Fibroblast of skin of left biceps (primary cell): ENCODE measurements around the gene MPZL1.
A peak's percentile ranks its signal among the peaks of the same experiment; 100 is the strongest.
"Not testable (repeated sequence)": the region's sequence is repeated elsewhere in the genome, so short reads cannot be mapped to it uniquely, and the experiment has no call there.

Experiments used
- DNase-seq, 2 experiments: peaks; one replicate each; pipeline ENCODE4 v3.0.0-alpha.2; 2013; ENCODE audit warnings: low read depth in 2 of 2

The MPZL1 gene

DNA sequence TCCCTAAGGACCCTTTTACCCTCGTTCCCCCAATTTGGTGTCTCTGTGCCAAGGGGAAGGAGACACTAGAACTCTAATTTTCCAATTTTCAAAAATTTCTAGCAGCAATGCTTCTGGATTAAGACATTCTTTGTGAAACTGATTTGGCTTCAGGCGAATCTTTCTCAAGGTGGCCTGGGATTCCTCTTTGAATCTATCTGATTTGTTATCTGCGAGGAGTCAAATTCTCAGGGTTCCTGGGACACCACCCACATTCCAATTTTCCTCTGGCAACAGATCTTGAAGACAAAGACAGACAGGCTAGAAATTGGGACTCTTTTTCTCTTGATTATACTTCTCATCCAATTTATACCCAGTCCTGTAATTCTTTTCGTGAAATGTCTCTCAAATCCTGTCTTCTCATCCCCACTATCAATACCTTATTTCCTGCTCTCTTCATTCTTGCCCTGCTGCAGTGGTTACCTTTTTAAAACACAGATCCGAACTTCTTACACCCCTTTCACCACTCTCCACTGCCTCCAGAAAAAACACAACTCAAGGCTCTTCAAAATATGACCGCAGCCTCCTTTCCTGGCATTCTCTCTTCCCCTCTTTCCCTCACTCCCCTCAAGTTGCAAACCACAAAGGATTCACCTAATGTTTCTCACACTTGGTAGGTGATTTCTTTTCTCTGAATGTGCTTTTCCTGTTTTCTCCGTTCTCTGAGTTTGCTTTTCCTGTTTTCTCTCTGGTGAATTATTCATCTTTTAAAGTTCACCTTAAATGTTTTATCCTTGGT is 2.7 kb upstream of the MPZL1 start:
- DNase-seq = no peak

DNA sequence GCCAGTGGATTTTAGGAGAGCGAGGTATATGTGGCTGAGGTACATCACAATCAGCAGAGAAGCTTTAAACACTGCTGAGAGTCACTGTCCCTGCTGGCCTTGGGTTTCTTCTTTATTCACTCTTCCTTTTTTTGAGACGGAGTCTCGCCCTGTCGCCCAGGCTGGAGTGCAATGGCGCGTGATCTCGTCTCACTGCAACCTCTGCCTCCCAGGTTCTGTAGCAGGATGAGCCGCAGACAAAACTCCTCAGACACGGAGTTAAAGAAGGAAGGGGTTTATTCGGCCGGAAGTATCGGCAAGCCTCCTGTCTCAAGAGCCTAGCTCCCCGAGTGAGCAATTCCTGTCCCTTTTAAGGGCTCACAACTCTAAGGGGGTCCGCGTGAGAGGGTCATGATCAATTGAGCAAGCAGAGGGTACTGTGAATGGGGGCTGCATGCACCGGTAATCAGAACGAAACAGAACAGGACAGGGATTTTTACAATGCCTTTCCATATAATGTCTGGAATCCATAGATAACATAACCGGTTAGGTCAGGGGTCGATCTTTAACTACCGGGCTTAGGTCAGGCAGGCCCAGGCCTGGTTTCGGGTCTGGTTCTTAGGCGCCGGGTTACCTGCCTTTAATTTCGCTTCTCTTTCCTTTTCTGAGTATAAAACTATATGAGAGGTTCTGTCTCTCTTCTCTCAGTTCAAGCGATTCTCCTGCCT is 1.9 kb upstream of the MPZL1 start:
- DNase-seq = not testable (repeated sequence)

DNA sequence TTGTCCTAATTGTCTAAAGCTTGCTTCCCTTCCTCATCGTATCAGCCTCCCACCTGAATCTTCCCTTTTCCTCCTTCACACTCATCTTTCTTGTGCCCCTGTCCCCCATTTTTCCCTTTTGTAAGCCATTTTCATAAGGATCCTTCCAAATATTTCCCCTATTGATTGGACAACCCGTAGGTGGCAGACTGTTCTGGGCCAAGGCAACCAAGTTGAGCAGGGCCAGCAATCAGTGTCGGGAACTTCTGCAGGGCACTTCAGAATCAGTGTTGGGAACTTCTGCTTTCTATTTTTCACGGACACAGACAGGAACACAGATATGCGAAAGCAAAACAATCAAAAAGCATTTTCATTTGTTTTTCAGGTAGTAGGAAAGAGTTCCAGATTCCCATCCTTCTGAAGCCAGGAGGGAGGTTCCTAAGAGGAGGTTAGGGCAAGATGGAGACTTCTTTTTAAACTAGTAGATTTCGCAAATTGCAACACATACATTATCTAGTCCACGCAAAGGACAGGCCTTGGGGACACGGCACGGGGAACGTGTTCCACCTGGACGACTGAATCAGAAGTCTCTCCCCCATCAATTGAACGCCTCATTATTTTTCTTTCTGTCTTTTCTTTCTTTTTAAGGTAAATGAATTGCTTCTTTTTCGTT is 691 bp upstream of the MPZL1 start:
- DNase-seq = no peak

GRCh38 chr1:167722152-167722869 is 529 bp downstream of the MPZL1 start:
- no peak for DNase-seq

GRCh38 chr1:167722870-167723251 is 1.1 kb downstream of the MPZL1 start:
- DNase-seq = no peak

DNA sequence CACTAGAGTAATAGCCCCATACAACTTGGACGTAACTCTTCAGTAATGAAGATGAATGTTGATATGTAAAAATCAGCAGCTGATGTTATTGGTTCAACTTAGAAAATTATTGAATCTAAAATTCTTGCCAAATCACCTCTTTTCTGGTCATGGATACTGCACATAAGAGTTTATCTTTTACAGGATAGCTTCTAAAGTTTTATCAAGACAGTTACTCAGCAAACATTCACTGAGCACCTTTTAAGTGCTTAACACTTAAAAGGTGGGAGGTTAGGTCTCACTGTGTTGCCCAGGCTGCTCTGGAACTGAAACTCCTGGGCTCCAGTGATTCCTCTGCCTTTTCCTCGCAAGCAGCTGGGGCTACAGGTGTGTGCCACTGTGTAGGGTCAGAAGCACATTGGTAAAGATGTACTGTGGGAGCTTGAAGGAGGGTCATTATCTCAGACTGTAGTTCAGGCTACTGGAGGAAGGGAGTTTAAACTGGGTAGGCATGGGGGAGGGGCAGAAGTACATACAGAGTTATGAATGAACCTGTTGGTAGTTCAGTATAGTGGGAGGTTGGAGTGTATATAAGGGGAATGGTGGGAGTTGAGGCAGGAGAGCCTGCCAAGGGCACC is 2.0 kb downstream of the MPZL1 start:
- DNase-seq = no peak

- no peak for DNase-seq
Measured at GRCh38 chr1:167726008-167726407, 4.2 kb downstream of the MPZL1 start.

GRCh38 chr1:167728818-167729410 is 7.1 kb downstream of the MPZL1 start:
- DNase-seq = no peak

GRCh38 chr1:167734227-167734626 is 12.4 kb downstream of the MPZL1 start:
- DNase-seq = no peak

DNA sequence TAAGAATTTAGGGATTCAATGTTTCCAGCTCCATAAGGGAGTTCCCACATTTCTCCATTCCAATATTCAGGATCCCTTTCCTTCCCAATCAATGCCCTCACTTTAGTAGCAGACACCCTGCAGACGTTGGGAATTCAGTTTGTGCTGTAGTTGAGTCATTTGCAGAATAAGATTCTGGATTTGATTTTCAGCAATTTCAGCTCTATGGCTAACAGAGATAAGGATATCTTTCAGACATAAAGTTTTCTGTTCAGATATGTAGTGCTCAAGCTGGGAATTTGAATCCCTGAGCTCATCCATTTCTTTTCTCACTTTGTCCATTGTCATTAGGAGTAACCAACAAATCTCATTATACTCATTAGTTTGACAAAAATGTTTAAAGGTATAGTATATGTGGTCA is 13.1 kb downstream of the MPZL1 start:
- DNase-seq = no peak

- DNase-seq = no peak
Measured at GRCh38 chr1:167737169-167737568, 15.4 kb downstream of the MPZL1 start.

DNA sequence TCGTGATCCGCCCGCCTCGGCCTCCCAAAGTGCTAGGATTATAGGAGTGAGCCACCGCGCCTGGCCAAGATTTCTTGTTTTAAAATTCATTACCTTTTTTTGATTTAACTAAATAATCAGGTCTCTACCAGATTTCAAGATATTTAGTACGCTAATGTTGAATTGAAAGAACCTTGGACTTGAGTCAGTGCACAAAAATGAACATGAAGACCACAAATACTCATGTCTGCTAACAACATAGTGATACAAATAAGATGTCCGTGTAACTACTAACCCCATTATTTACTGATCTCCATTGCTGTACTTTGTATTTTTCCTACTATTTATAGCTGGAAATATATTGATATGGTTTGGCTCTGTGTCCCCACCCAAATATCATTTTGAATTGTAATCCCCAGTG is 16.4 kb downstream of the MPZL1 start:
- DNase-seq = no peak

DNA sequence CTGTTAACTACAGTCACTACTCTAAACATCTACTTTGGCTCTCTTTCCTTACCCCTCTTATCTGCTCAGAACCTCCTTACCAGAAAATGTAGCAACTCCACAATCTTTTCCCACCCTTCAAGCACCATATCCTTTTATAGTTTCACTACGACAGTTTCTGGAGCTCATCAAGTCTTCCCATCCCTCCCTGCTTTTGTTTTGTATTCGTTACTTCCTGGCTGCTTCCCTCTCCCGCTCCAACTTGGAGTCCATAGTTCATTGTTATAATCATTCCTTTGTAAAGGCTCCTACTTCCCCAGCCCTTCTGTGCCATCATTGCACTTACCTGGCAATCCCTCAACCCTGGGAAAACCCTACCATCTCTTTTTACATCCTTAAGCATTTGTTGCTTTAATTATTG is 18.0 kb downstream of the MPZL1 start:
- DNase-seq = no peak

- DNase-seq = not testable (repeated sequence)
Measured at GRCh38 chr1:167741103-167741502, 19.3 kb downstream of the MPZL1 start.

DNA sequence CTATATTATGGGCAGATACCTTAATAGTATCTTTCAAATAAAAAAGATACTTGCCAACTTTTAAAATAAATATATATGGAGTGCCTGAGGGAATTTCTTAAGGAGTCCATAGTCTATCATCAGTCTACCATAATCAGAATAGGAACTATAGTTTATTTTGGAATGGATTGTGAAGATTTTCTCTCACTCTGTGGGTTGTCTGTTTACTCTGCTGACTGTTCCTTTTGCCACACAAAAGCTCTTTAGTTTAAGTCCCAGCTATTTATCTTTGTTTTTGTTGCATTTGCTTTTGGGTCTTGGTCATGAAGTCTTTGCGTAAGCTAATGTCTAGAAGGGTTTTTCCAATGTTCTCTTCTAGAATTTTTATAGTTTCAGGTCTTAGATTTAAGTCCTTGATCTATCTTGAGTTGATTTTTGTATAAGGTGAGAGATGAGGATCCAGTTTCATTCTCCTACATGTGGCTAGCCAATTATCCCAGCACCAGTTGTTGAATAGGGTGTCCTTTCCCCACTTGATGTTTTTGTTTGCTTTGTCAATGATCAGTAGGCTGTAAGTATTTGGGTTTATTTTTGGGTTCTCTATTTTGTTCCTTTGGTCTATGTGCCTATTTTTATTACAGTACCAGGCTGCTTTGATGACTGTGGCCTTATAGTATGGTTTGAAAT is 20.7 kb downstream of the MPZL1 start:
- not testable (repeated sequence) for DNase-seq

DNA sequence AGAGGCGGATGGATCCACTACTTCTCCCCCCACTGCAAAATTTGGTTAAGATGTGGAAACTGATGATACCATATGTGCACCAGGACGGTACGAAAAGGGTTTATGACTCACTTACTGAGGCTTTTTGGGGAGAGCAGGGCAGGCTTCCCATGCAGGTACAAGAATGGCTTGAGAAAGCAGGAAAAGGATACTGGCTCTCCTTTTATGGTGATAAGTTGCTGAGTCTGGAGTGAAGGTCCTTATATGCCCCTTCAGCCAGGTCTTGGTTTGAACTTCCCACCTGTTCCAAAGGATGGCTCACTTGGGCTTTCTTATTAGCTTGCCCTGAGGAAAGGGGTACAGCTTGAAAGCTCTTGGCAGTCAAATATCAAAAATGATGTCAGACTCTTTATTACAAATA is 23.1 kb downstream of the MPZL1 start:
- no peak for DNase-seq

DNA sequence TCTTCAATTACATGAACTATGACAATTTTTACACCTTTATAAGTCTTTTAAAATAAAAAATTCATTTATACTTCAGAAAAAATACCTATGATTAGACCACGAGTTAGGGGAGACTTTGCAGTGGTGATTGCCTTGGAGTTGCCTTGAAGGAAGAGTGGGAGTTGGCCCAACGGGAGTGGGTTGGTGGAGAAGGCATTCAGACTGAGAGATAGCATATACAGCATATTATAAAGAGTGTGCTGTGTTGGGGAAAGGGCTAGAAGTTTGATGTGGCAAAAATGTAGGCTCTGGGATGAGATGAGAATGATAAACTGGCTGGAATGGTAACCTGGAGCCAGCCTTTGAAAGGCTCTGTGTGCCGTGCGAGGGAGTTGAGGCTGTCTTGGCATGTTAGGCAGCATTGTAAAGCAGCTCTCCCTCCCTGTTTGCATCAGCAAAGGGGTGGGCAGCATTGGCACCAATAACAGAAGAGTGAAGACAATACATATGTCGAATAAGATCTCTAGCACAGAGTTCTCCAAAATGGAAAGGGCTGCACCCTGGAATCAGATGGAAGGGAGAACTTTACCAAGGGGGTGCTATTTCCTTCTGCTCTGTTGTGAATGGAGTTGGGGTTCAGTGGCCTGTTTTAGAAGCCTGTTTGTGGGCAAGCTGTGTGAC is 24.4 kb downstream of the MPZL1 start:
- no peak for DNase-seq

- DNase-seq = no peak
Measured at GRCh38 chr1:167746988-167747655, 25.3 kb downstream of the MPZL1 start.

DNA sequence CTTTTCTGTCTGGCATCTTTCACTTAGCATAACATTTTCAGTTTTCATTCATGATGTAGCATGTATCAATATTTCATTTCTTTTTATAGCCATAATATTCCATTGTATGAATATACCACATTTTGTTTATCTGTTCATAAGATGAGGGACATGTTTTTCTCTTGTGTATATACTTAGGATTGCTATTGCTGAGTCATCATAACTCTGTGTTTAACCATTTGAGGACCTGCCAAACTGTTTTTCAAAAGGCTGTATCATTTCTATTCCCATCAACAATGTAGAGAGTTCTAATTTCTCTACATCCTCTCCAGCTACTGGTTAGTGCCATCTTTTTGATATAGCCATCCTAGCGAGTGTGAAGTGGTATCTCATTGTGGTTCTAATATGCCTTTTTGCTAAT is 26.2 kb downstream of the MPZL1 start:
- no peak for DNase-seq

DNA sequence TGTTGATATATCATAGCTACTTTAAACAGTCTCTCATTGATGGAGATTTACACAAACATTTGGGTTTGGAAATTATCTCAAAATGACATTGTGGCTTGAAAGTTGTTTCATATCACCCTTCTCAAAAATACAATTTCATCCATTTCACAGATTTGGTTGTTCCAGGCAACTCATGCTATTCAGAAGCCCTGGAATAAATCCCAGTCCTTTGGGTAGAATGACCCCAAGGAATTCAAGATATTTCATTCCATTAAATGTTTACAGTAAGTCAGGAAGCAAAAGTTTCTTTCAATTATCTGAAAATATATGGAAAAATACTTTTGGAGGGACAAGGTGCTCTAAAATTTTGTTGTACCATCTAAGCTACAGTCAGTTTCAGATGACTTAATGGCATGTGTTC is 27.1 kb downstream of the MPZL1 start:
- DNase-seq = peak; percentile 23 to 37
